GM21529 (cell line): ENCODE data around the gene ADD1.
A peak's percentile ranks its signal among the peaks of the same experiment; 100 is the strongest.

Experiments used
- ATAC-seq: cut with Tn5 transposase; IDR thresholded peaks from one replicate; pipeline ENCODE4 v1.9.1; 2021; ENCODE audit not compliant: unreplicated experiment

ADD1 gene

GRCh38 chr4:2858451-2859217 is 15.0 kb downstream of the ADD1 start:
- ATAC-seq, result no peak

GRCh38 chr4:2859514-2859913 is 15.9 kb downstream of the ADD1 start:
- ATAC-seq, result no peak

- ATAC-seq, result no peak
Observed at GRCh38 chr4:2860391-2861348, 17.0 kb downstream of the ADD1 start.

GRCh38 chr4:2861631-2862436 is 18.2 kb downstream of the ADD1 start:
- peak; percentile 75 for ATAC-seq

GRCh38 chr4:2862528-2862927 is 18.9 kb downstream of the ADD1 start:
- ATAC-seq, result no peak

- no peak for ATAC-seq
Observed at GRCh38 chr4:2863649-2864048, 20.0 kb downstream of the ADD1 start.

GRCh38 chr4:2865196-2865780 is 21.6 kb downstream of the ADD1 start:
- no peak for ATAC-seq

- no peak for ATAC-seq
Observed at GRCh38 chr4:2866160-2866861, 22.7 kb downstream of the ADD1 start.

GRCh38 chr4:2866891-2867290 is 23.2 kb downstream of the ADD1 start:
- ATAC-seq, result no peak

GRCh38 chr4:2867758-2868491 is 24.3 kb downstream of the ADD1 start:
- no peak for ATAC-seq

GRCh38 chr4:2868877-2869487 is 25.3 kb downstream of the ADD1 start:
- no peak for ATAC-seq

- ATAC-seq, result no peak
Observed at GRCh38 chr4:2869659-2870058, 26.0 kb downstream of the ADD1 start.

- ATAC-seq, result no peak
Observed at GRCh38 chr4:2870082-2870481, 26.4 kb downstream of the ADD1 start.

- no peak for ATAC-seq
Observed at GRCh38 chr4:2871466-2871865, 27.8 kb downstream of the ADD1 start.

- no peak for ATAC-seq
Observed at GRCh38 chr4:2871911-2872310, 28.3 kb downstream of the ADD1 start.

- ATAC-seq, result no peak
Observed at GRCh38 chr4:2873329-2873728, 29.7 kb downstream of the ADD1 start.

GRCh38 chr4:2874861-2875260 is 31.2 kb downstream of the ADD1 start:
- ATAC-seq, result no peak

- ATAC-seq, result no peak
Observed at GRCh38 chr4:2875556-2875955, 31.9 kb downstream of the ADD1 start.

GRCh38 chr4:2878346-2878745 is 34.7 kb downstream of the ADD1 start:
- no peak for ATAC-seq
